Skeletal muscle tissue (tissue), 4 donors: Measurements from ENCODE around the gene GSKIP. TPM values are rescaled to one million over a fixed set of nuclear protein-coding genes. Genes with fewer than 3 reads are reported as not detected.

Experiments used
- H3K27ac ChIP-seq: one replicate; pipeline ENCODE4 v1.7.0; 2013; ENCODE audit warnings: mild to moderate bottlenecking, low read depth, low read length, inconsistent platforms
- H3K27me3 ChIP-seq, 3 donors: one replicate each; pipeline ENCODE4 v1.7.0; 2013; ENCODE audit warnings: low read length in 3 of 3; ENCODE audit not compliant: control insufficient read depth in 3 of 3, insufficient read depth in 3 of 3
- H3K36me3 ChIP-seq, 3 donors: one replicate each; pipeline ENCODE4 v1.7.0; 2013; ENCODE audit warnings: low read length in 3 of 3; ENCODE audit not compliant: control insufficient read depth in 3 of 3, insufficient read depth in 3 of 3
- H3K4me1 ChIP-seq, 3 donors: one replicate each; pipeline ENCODE4 v1.7.0; 2013; ENCODE audit warnings: low read length in 3 of 3, mild to moderate bottlenecking in 3 of 3; ENCODE audit not compliant: control insufficient read depth in 3 of 3, insufficient read depth in 3 of 3
- H3K4me3 ChIP-seq, 3 donors: one replicate each; pipeline ENCODE4 v1.7.0; 2013; ENCODE audit warnings: low read length in 3 of 3
- H3K9ac ChIP-seq, 3 donors: one replicate each; pipeline ENCODE4 v1.7.0; 2013; ENCODE audit warnings: low read length in 3 of 3, mild to moderate bottlenecking in 3 of 3, moderate library complexity in 2 of 3, low read depth in 1 of 3
- H3K9me3 ChIP-seq, 3 donors: one replicate each; pipeline ENCODE4 v1.7.0; 2013; ENCODE audit warnings: low read length in 3 of 3; ENCODE audit not compliant: control insufficient read depth in 3 of 3
- total RNA-seq: library from RNA; depleted of rRNA; stranded (reverse); fragments of >200 nt; gene quantifications from one replicate; pipeline ENCODE4 v1.2.3, GENCODE V29; 2014
- donor health status: Osteomylitis.

GSKIP gene
- total RNA-seq, 1 donor from 2014 or later: 10.4 TPM

GRCh38 chr14:96349286-96350075 lies 13.8 kb upstream of the GSKIP start:
- Histone ChIP-seq H3K27ac (no peak overlapping the region), H3K4me3 (no peak overlapping the region), H3K27me3 (no peaks in the 10 kb centered on the region), H3K36me3 (no peaks in the 10 kb centered on the region), H3K4me1 (no peaks in the 10 kb centered on the region), H3K9me3 (no peaks in the 10 kb centered on the region), H3K9ac (no peak overlapping the region)

GRCh38 chr14:96351986-96352385 lies 11.3 kb upstream of the GSKIP start:
- H3K9ac ChIP-seq: no peak overlapping the region
- H3K27me3 ChIP-seq: no peaks in the 10 kb centered on the region
- no peaks in the 10 kb centered on the region for H3K9me3 ChIP-seq
- no peaks in the 10 kb centered on the region for H3K36me3 ChIP-seq
- no peaks in the 10 kb centered on the region for H3K4me1 ChIP-seq
- H3K27ac ChIP-seq: no peak overlapping the region
- H3K4me3 ChIP-seq: no peak overlapping the region

GRCh38 chr14:96352708-96353107 lies 10.6 kb upstream of the GSKIP start:
- Histone ChIP-seq H3K27ac (no peak overlapping the region), H3K36me3 (no peaks in the 10 kb centered on the region), H3K9ac (no peak overlapping the region), H3K4me1 (no peaks in the 10 kb centered on the region), H3K9me3 (no peaks in the 10 kb centered on the region), H3K4me3 (no peak overlapping the region), H3K27me3 (no peaks in the 10 kb centered on the region)

GRCh38 chr14:96354246-96354645 lies 9.1 kb upstream of the GSKIP start:
- Histone ChIP-seq H3K9ac (no peak overlapping the region), H3K4me1 (no peaks in the 10 kb centered on the region), H3K27ac (no peak overlapping the region), H3K27me3 (no peaks in the 10 kb centered on the region), H3K36me3 (no peaks in the 10 kb centered on the region), H3K9me3 (no peaks in the 10 kb centered on the region), H3K4me3 (no peak overlapping the region)

GRCh38 chr14:96357216-96357615 lies 6.1 kb upstream of the GSKIP start:
- Histone ChIP-seq H3K9ac (no peak overlapping the region), H3K4me3 (no peak overlapping the region), H3K27me3 (no peaks in the 10 kb centered on the region), H3K4me1 (peaks cover 8 to 18% (median 15%) of the 10 kb centered on the region in 3 donors), H3K27ac (no peak overlapping the region), H3K9me3 (no peaks in the 10 kb centered on the region), H3K36me3 (no peaks in the 10 kb centered on the region)

GRCh38 chr14:96359959-96360358 lies 3.4 kb upstream of the GSKIP start:
- peaks cover 15 to 34% (median 30%) of the 10 kb centered on the region in 3 donors for H3K4me1 ChIP-seq
- H3K9me3 ChIP-seq: no peaks in the 10 kb centered on the region
- no peak overlapping the region for H3K27ac ChIP-seq

GRCh38 chr14:96362071-96362964 lies 1.0 kb upstream of the GSKIP start:
- H3K36me3 ChIP-seq: no peaks in the 10 kb centered on the region
- peaks cover 15 to 34% (median 30%) of the 10 kb centered on the region in 3 donors for H3K4me1 ChIP-seq
- H3K9ac ChIP-seq: peak overlapping the region; percentile 94 to 97 (median 94)
- H3K4me3 ChIP-seq: peak overlapping the region; percentile 97 to 99 (median 97)
- H3K27me3 ChIP-seq: no peaks in the 10 kb centered on the region
- H3K9me3 ChIP-seq: no peaks in the 10 kb centered on the region
- peak overlapping the region; percentile 96 for H3K27ac ChIP-seq

More at GRCh38 chr14:96359959-96360358, 3.4 kb upstream of the GSKIP start:
- H3K9ac ChIP-seq: no peak overlapping the region
- H3K36me3 ChIP-seq: no peaks in the 10 kb centered on the region
- H3K4me3 ChIP-seq: no peak overlapping the region
- H3K27me3 ChIP-seq: no peaks in the 10 kb centered on the region

GRCh38 chr14:96363751-96364336 lies 518 bp downstream of the GSKIP start:
- Histone ChIP-seq H3K9ac (peak overlapping the region; percentile 79 to 84 (median 83)), H3K4me1 (peaks cover 15 to 34% (median 30%) of the 10 kb centered on the region in 3 donors), H3K27ac (no peak overlapping the region), H3K9me3 (no peaks in the 10 kb centered on the region), H3K27me3 (no peaks in the 10 kb centered on the region), H3K36me3 (no peaks in the 10 kb centered on the region), H3K4me3 (peak overlapping the region; percentile 85 to 99 (median 90))

- Histone ChIP-seq H3K9ac (no peak overlapping the region), H3K4me1 (peaks cover 15 to 34% (median 29%) of the 10 kb centered on the region in 3 donors), H3K9me3 (no peaks in the 10 kb centered on the region), H3K4me3 (no peak overlapping the region), H3K27me3 (no peaks in the 10 kb centered on the region), H3K27ac (no peak overlapping the region), H3K36me3 (no peaks in the 10 kb centered on the region)
Measured at GRCh38 chr14:96364962-96365361, 1.6 kb downstream of the GSKIP start.
